NOMO-1 (cell line): ENCODE measurements around the gene XIRP1.

Experiments used
- DNase-seq, 2 experiments: peaks; one replicate each; lab custom pipeline; 2025; ENCODE audit not compliant: unreplicated experiment in 2 of 2; lab: John Stamatoyannopoulos, UW

XIRP1 gene

GRCh38 chr3:39133822-39134221 is 58.6 kb downstream of the XIRP1 start:
- no peak for DNase-seq
